Hepatocyte (in vitro differentiated cells): ENCODE data around the gene GMDS. TPM values are rescaled to one million over a fixed set of nuclear protein-coding genes. Genes with fewer than 3 reads are reported as not detected.

Experiments used
- DNase-seq: peaks from one replicate; pipeline ENCODE4 v3.0.0-alpha.2; 2016; ENCODE audit warnings: low spot score
- H2AFZ ChIP-seq: fragments of 200-600 bp; sonication (generic); 2 replicates; pipeline ENCODE4 v1.6.0; 2016; ENCODE audit warnings: antibody characterized with exemption, mild to moderate bottlenecking
- H3K27ac ChIP-seq: fragments of 200-600 bp; sonication (generic); 2 replicates; pipeline ENCODE4 v1.5.1; 2016; ENCODE audit warnings: mild to moderate bottlenecking
- H3K27me3 ChIP-seq: fragments of 200-600 bp; sonication (generic); 2 replicates; pipeline ENCODE4 v1.6.1; 2016
- H3K36me3 ChIP-seq: fragments of 200-600 bp; sonication (generic); replicated peaks from 2 replicates; pipeline ENCODE4 v1.5.1; 2016; ENCODE audit warnings: low read depth; ENCODE audit not compliant: insufficient read depth
- H3K4me1 ChIP-seq: fragments of 200-600 bp; sonication (generic); 2 replicates; pipeline ENCODE4 v1.5.1; 2016; ENCODE audit warnings: mild to moderate bottlenecking, moderate library complexity; ENCODE audit not compliant: insufficient read depth
- H3K4me2 ChIP-seq: fragments of 200-600 bp; sonication (generic); 2 replicates; pipeline ENCODE4 v1.6.0; 2016
- H3K4me3 ChIP-seq: fragments of 200-600 bp; sonication (generic); 2 replicates; pipeline ENCODE4 v1.5.1; 2016; ENCODE audit warnings: mild to moderate bottlenecking
- H3K79me2 ChIP-seq: fragments of 200-600 bp; sonication (generic); 2 replicates; pipeline ENCODE4 v1.6.0; 2017; ENCODE audit warnings: mild to moderate bottlenecking
- H3K9me2 ChIP-seq: fragments of 200-600 bp; sonication (generic); replicated peaks from 2 replicates; pipeline ENCODE4 v1.6.0; 2017; ENCODE audit warnings: mild to moderate bottlenecking; ENCODE audit not compliant: insufficient read depth
- H3K9me3 ChIP-seq: fragments of 200-600 bp; sonication (generic); 2 replicates; pipeline ENCODE4 v1.5.1; 2016; ENCODE audit warnings: low read depth, mild to moderate bottlenecking
- H4K20me1 ChIP-seq: fragments of 200-600 bp; sonication (generic); 2 replicates; pipeline ENCODE4 v1.6.0; 2016; ENCODE audit warnings: mild to moderate bottlenecking; ENCODE audit not compliant: insufficient read depth, poor library complexity, severe bottlenecking
- EZH2 ChIP-seq: fragments of 200-600 bp; sonication (generic); IDR thresholded peaks from 2 replicates; pipeline ENCODE4 v1.6.1; 2016; ENCODE audit warnings: antibody characterized with exemption, mild to moderate bottlenecking, borderline replicate concordance
- EZH2phosphoT487 ChIP-seq: fragments of 200-600 bp; sonication (generic); IDR thresholded peaks from one replicate; pipeline ENCODE4 v1.6.1; 2018; ENCODE audit warnings: antibody characterized with exemption, mild to moderate bottlenecking, low read depth, moderate library complexity; ENCODE audit not compliant: unreplicated experiment, severe bottlenecking
- WGBS: methylation state at CpG from one replicate; pipeline ENCODE4 v1.1.6; 2016; ENCODE audit warnings: low lambda C conversion rate; ENCODE audit errors: missing lambda C conversion rate; 5-methylcytosine and 5-hydroxymethylcytosine counted together
- polyA plus RNA-seq: library from polyadenylated mRNA; unstranded; fragments of >200 nt; fragmentation: Nextera tagmentation; extraction: Ambion mirVana; gene quantifications from 2 replicates; pipeline ENCODE4 v1.2.1, GENCODE V29; 2016
- total RNA-seq: library from RNA; depleted of rRNA; stranded (reverse); fragments of >200 nt; gene quantifications from 2 replicates; pipeline ENCODE4 v1.2.3, GENCODE V29; 2014
- TF ChIP-seq, protein P1 (sequence below): fragments of 200-600 bp; sonication (generic); IDR thresholded peaks from 2 replicates; pipeline ENCODE4 v1.5.1; 2016; ENCODE audit warnings: antibody characterized with exemption, mild to moderate bottlenecking; ENCODE audit not compliant: poor library complexity

The GMDS gene
- total and polyA plus RNA-seq, 2 experiments from 2014 or later, result 20.7 to 32.6 TPM

GRCh38 chr6:2266031-2266795 is 20.8 kb upstream of the GMDS start:
- H3K9me2 ChIP-seq, result no peaks in the 10 kb centered on the region
- H3K27ac ChIP-seq, result no peak overlapping the region
- no peaks in the 10 kb centered on the region for H3K4me1 ChIP-seq
- no peaks in the 10 kb centered on the region for H3K27me3 ChIP-seq
- no peaks in the 10 kb centered on the region for H3K9me3 ChIP-seq
- no peak overlapping the region for H2AFZ ChIP-seq
- H3K36me3 ChIP-seq, result no peaks in the 10 kb centered on the region
- no peak overlapping the region for H3K4me3 ChIP-seq
- H3K79me2 ChIP-seq, result no peaks in the 10 kb centered on the region
- H4K20me1 ChIP-seq, result no peaks in the 10 kb centered on the region
- TF ChIP-seq, protein P1, sequence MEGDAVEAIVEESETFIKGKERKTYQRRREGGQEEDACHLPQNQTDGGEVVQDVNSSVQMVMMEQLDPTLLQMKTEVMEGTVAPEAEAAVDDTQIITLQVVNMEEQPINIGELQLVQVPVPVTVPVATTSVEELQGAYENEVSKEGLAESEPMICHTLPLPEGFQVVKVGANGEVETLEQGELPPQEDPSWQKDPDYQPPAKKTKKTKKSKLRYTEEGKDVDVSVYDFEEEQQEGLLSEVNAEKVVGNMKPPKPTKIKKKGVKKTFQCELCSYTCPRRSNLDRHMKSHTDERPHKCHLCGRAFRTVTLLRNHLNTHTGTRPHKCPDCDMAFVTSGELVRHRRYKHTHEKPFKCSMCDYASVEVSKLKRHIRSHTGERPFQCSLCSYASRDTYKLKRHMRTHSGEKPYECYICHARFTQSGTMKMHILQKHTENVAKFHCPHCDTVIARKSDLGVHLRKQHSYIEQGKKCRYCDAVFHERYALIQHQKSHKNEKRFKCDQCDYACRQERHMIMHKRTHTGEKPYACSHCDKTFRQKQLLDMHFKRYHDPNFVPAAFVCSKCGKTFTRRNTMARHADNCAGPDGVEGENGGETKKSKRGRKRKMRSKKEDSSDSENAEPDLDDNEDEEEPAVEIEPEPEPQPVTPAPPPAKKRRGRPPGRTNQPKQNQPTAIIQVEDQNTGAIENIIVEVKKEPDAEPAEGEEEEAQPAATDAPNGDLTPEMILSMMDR, result no peak
- TF ChIP-seq EZH2 (no peak), EZH2phosphoT487 (no peak)
- 71% methylated on average over 3 of the region's 3 CpGs for WGBS
- no peak overlapping the region for H3K4me2 ChIP-seq
- DNase-seq, result no peak

DNA sequence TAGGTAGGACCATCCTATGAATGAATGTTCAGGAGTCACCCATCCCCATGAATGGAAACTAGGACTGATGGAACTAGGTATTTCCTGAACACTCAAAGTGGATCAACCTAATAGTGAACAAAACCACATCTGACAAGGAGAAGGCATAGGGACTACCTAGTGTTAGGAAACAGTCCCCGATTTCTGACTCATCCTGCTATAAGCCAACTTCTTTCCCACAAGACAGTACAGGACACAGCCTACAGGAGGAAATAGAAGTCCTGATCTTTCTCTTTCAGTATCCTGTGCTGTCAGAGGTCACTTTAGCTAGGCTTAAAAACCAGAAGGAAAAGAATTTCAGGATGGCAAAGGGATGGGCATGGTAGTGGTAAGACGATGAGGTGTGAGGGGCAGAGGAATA is 19.5 kb upstream of the GMDS start:
- H3K36me3 ChIP-seq, result no peaks in the 10 kb centered on the region
- H3K9me2 ChIP-seq, result no peaks in the 10 kb centered on the region
- 96% methylated on average over 2 of the region's 2 CpGs for WGBS
- DNase-seq, result no peak
- H3K27ac ChIP-seq, result no peak overlapping the region
- H3K27me3 ChIP-seq, result no peaks in the 10 kb centered on the region
- no peaks in the 10 kb centered on the region for H3K79me2 ChIP-seq
- no peaks in the 10 kb centered on the region for H3K4me1 ChIP-seq
- no peak overlapping the region for H2AFZ ChIP-seq
- no peaks in the 10 kb centered on the region for H4K20me1 ChIP-seq
- H3K4me3 ChIP-seq, result no peak overlapping the region
- TF ChIP-seq EZH2, result no peak
- TF ChIP-seq, protein P1, result no peak
- TF ChIP-seq EZH2phosphoT487, result no peak
- no peak overlapping the region for H3K4me2 ChIP-seq
- H3K9me3 ChIP-seq, result no peaks in the 10 kb centered on the region

DNA sequence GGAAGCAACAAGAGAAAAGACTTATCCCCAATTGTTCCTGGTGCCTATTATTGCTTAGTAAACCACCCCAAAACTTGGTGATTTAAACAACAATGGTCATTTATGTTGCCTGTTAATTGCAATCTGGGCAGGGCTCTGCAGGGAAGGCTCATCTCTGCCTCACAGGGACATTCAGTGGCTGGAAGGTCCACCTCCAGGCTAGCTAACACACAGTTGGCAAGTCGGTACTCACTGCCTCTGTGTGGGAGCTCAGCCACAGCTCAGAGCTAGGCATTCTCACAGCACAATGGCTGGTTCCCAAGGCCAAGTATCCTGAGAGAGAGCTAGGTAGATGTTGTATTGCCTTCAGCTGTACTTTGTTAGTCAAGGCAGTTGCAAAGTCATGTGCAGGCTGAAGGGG is 18.5 kb upstream of the GMDS start:
- no peak overlapping the region for H2AFZ ChIP-seq

More for the DNA sequence above, 18.5 kb upstream of the GMDS start:
- 100% methylated on average over 1 of the region's 1 CpG for WGBS
- no peak for TF ChIP-seq EZH2
- no peak for TF ChIP-seq EZH2phosphoT487
- TF ChIP-seq, protein P1, result no peak
- Histone ChIP-seq H3K4me1 (peaks cover 7% of the 10 kb centered on the region), H3K9me2 (no peaks in the 10 kb centered on the region), H3K4me3 (no peak overlapping the region), H3K9me3 (no peaks in the 10 kb centered on the region), H3K27me3 (no peaks in the 10 kb centered on the region), H3K4me2 (no peak overlapping the region), H3K79me2 (no peaks in the 10 kb centered on the region), H4K20me1 (no peaks in the 10 kb centered on the region), H3K27ac (no peak overlapping the region), H3K36me3 (no peaks in the 10 kb centered on the region)
- no peak for DNase-seq
